SH-SY5Y (cell line): ENCODE results near the gene CYP1A2.

Experiments
- GATA2 ChIP-seq: IDR thresholded peaks from 2 replicates; pipeline ENCODE4 v1.6.1; 2011; ENCODE audit warnings: mild to moderate bottlenecking, low read depth, low read length
- GATA3 ChIP-seq: IDR thresholded peaks from 2 replicates; pipeline ENCODE4 v1.6.1; 2011; ENCODE audit warnings: low read depth, mild to moderate bottlenecking, low read length, moderate library complexity

DNA sequence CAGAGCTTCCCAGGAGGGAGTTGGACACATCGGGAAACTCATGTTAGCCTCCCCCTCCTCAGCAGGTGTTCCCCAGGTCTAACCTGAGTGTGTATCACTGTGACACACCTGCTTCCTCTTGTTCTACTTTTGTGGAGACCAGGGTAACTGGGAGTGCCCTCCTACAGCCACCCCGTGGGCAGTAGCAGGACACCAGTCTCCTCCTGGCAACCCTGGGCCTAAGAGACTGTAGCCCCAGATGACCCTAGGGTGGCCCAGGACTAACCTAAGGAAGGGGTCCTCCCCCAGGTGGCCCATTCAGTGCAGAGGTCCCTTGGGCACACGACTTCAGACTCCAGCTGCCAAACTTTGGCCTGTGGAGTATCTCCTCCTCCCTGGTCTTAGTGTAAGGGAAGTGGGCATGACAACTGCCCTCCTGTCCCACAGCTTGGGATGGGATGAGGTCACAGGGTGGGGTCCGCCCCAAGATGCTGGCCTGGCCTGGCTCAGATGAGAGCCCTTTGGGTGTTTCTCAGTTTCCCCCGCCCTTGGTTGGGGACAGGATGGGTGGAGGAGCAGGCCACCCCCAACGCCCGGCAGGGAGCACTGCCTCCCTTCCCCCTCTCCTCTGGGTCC, 38.0 kb downstream of the CYP1A2 start:
- no peak for TF ChIP-seq GATA2
- TF ChIP-seq GATA3 = no peak
